Cardiac muscle cell (in vitro differentiated cells and primary cell): ENCODE measurements around the gene POFUT2. TPM values are rescaled to one million over a fixed set of nuclear protein-coding genes. Genes with fewer than 3 reads are reported as not detected.
A peak's percentile ranks its signal among the peaks of the same experiment; 100 is the strongest.
"Not testable (repeated sequence)": the region's sequence is repeated elsewhere in the genome, so short reads cannot be mapped to it uniquely, and the experiment has no call there.

Source experiments
- DNase-seq, 2 donors: peaks; one replicate each; pipeline versions ENCODE4 v3.0.0 to v3.0.0-alpha.2; 2010 to 2017; ENCODE audit warnings: low read depth in 1 of 2, low spot score in 1 of 2
- H3K27ac ChIP-seq: fragments of 200-600 bp; sonication (generic); 2 replicates; pipeline ENCODE4 v1.5.1; 2016
- H3K27me3 ChIP-seq: fragments of 200-600 bp; sonication (generic); 2 replicates; pipeline ENCODE4 v1.6.0; 2016; ENCODE audit warnings: control low read depth
- H3K36me3 ChIP-seq: fragments of 200-600 bp; sonication (generic); 2 replicates; pipeline ENCODE4 v1.5.1; 2016; ENCODE audit warnings: control low read depth
- H3K4me1 ChIP-seq: fragments of 200-600 bp; sonication (generic); 2 replicates; pipeline ENCODE4 v1.8.1; 2017; ENCODE audit warnings: low read depth, mild to moderate bottlenecking, mixed run types
- H3K4me3 ChIP-seq: fragments of 200-600 bp; sonication (generic); 2 replicates; pipeline ENCODE4 v1.5.1; 2016; ENCODE audit warnings: mild to moderate bottlenecking
- H3K9me3 ChIP-seq: fragments of 200-600 bp; sonication (generic); 2 replicates; pipeline ENCODE4 v1.5.1; 2017; ENCODE audit warnings: low read depth, mild to moderate bottlenecking, control low read depth
- polyA plus RNA-seq: library from polyadenylated mRNA; unstranded; fragments of >200 nt; fragmentation: Nextera tagmentation; extraction: Ambion mirVana; gene quantifications from 2 replicates; pipeline ENCODE4 v1.2.1, GENCODE V29; 2016
- total RNA-seq: library from RNA; depleted of rRNA; stranded (reverse); fragments of >200 nt; gene quantifications from 2 replicates; pipeline ENCODE4 v1.2.3, GENCODE V29; 2016
- TF ChIP-seq, protein P1 (sequence below): IDR thresholded peaks from 2 replicates; pipeline ENCODE4 v1.5.1; 2012; ENCODE audit warnings: low read depth, mild to moderate bottlenecking, low read length

The POFUT2 gene
- total and polyA plus RNA-seq, 2 experiments from 2014 or later = 46.1 to 46.8 TPM

DNA sequence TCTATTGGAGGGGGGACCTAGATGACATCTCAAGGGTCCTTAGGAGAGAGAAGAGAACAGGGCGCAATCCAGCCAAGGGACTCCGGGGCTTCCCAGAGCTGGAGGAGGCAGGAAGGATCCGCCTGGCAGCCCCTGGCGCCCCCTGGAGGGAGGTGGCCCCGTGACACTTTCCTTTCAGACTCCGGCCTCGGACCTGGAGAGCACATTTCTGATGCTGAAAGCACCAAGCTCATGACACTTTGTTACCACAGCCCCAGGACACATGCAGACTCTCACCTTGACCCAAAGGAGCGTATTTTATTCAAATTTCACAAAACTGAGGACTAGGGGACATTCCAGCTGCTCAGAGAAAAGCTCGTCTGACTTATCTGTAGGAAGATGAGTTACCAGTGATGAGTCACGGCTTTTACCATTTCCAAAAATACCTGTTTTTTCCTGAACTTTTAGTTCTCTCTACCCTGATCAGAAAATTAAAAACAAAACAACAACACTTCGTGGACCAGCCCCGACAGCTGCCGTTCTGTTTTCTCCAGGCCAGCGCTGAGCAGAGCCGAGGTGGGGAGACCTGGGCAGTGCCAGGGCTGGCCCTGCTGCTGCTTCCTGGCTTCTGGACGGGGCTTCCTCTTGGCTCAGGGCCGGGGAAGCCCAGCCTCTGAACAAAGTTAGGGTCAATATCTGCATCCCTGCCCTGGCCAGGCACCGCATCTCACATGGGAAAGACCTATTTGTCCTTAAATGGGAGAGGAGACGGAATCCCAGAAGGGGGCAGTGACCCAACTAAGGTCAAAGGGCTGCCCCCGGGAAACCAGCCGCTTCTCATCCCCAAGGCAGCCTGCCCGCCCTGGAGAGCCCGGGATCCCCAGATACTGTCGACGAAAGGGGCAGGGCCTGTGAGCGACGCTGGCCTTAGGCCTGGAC is 21.6 kb upstream of the POFUT2 start:
- no peaks in the 10 kb centered on the region for H3K9me3 ChIP-seq
- no peaks in the 10 kb centered on the region for H3K27me3 ChIP-seq
- peak; percentile 76 to 79 for DNase-seq
- H3K36me3 ChIP-seq = no peaks in the 10 kb centered on the region
- H3K4me1 ChIP-seq = no peaks in the 10 kb centered on the region
- no peak overlapping the region for H3K27ac ChIP-seq
- H3K4me3 ChIP-seq = no peak overlapping the region
- TF ChIP-seq, protein P1, sequence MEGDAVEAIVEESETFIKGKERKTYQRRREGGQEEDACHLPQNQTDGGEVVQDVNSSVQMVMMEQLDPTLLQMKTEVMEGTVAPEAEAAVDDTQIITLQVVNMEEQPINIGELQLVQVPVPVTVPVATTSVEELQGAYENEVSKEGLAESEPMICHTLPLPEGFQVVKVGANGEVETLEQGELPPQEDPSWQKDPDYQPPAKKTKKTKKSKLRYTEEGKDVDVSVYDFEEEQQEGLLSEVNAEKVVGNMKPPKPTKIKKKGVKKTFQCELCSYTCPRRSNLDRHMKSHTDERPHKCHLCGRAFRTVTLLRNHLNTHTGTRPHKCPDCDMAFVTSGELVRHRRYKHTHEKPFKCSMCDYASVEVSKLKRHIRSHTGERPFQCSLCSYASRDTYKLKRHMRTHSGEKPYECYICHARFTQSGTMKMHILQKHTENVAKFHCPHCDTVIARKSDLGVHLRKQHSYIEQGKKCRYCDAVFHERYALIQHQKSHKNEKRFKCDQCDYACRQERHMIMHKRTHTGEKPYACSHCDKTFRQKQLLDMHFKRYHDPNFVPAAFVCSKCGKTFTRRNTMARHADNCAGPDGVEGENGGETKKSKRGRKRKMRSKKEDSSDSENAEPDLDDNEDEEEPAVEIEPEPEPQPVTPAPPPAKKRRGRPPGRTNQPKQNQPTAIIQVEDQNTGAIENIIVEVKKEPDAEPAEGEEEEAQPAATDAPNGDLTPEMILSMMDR = peak; percentile 90

DNA sequence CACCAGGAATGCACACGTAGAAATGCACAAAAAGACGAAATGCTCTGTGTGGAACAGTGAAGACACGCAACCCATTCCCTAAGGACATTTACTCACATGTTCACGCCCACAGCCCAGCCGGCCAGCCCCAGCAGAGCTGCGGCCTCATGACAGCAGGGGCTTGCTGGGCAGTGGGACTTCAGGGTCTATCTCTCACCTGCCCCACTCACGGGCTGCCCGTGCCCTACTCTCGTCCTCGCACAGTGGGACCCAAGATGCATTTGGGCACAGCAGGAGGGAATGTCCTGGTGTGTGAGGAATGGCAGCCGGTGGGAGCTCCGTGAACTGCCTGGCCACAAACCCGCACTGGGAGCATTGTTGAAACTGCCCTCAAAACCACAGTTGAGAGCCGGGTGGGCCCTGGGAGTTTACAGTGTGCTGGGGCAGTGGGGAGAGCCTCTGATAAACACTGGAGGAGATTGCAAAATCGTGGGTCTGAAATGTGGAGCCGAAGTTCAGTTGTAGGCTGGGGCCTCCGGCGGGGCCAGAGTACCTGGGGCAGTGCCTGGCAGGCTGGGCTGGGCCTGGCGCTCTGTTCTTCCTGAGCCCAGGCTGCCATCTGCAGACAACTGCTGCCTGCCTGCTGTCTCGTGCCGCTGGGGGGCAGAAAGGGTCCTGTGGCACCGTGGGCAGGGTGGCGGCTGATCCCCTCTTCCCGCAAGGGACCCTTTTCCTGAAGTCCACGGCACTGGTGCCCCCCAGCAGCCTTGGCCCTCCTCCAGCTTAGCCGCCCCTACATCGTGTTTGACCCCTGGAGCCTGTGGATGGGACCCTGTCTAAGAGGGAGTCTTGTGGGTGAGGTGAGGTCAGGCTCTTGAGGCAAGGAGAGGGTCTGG is 20.7 kb upstream of the POFUT2 start:
- H3K27ac ChIP-seq = no peak overlapping the region
- H3K4me3 ChIP-seq = no peak overlapping the region
- no peaks in the 10 kb centered on the region for H3K36me3 ChIP-seq
- H3K27me3 ChIP-seq = no peaks in the 10 kb centered on the region
- no peaks in the 10 kb centered on the region for H3K9me3 ChIP-seq
- TF ChIP-seq, protein P1 = no peak
- DNase-seq = peak in 1 of 2 donors; percentile 93
- H3K4me1 ChIP-seq = no peaks in the 10 kb centered on the region

DNA sequence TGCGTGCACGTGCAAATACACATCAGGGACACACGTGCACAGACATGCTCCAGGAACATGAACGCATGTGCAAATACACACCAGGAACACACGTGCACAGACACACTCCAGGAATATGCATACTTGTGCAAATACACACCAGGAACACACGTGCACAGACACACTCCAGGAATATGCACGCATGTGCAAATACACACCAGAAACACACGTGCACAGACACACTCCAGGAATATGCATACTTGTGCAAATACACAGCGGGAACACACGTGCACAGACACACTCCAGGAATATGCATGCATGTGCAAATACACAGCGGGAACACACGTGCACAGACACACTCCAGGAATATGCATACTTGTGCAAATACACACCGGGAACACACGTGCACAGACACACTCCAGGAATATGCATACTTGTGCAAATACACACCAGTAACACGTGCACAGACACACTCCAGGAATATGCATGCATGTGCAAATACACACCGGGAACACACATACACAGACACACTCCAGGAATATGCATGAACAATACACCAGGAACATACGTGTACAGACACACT is 20.0 kb upstream of the POFUT2 start:
- not testable (repeated sequence) for DNase-seq, H3K27me3 ChIP-seq, H3K9me3 ChIP-seq, H3K4me1 ChIP-seq, H3K4me3 ChIP-seq, H3K36me3 ChIP-seq, H3K27ac ChIP-seq

DNA sequence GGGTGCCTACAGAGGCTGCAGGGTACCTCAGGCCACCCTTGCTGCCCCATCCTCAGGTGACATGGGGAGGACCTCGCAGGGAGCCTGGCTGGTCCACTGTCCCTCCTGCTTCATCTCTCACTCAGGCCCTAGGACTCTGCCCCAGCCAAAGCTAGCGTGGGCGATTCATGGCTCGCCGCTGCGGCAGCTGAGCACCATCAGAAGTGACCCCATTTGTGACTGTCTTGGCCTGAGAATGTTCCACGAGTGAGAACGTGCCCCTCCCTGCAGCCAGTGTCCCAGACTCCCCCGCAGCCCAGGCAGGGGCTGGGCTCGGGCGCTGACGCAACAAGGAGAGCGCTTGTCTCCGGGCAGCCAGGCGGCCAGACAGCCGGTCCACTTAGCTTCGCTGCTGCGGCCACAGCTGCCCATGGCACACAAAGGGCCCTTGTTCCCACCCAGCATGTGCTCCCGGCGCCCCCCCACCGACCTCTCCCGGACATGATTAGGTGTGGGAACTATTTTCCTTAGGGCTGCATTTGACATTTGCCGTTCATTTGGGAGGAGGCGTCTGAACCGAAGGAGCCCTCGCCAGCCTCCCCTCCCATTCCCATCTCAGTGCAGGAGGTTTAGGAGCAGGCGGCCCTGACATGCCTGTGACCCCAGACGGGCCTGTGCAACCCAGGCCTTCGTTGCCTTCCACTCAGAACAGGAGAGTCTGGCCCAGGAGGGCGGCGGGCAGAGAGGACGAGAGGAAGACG is 19.3 kb upstream of the POFUT2 start:
- H3K27ac ChIP-seq = no peak overlapping the region
- H3K4me1 ChIP-seq = no peaks in the 10 kb centered on the region
- peak in 1 of 2 donors; percentile 97 for DNase-seq

DNA sequence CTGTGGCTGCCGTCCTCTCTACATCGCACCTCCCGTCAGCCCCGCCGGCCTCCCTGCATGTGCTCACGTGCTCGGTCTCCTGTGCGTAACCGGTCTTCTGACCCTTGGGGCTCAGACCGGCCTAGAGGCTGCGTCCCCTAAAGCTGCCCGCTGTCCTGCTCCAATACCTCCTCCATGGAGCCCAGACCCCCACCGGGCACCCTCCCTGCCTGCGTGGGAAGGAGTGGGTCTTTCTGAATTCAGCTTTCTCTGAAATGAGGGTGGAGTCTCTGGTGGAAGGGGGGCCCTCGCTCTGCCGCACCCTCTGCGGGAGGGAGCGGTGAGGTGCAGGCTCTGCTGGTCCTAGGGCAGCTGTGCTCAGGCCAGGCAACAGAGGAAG is 18.7 kb upstream of the POFUT2 start:
- Histone ChIP-seq H3K27ac (no peak overlapping the region), H3K36me3 (no peaks in the 10 kb centered on the region), H3K4me1 (no peaks in the 10 kb centered on the region), H3K27me3 (no peaks in the 10 kb centered on the region), H3K4me3 (no peak overlapping the region), H3K9me3 (no peaks in the 10 kb centered on the region)
- TF ChIP-seq, protein P1 = no peak
- DNase-seq = no peak

More for the DNA sequence above, 19.3 kb upstream of the POFUT2 start:
- no peaks in the 10 kb centered on the region for H3K9me3 ChIP-seq
- no peaks in the 10 kb centered on the region for H3K27me3 ChIP-seq
- TF ChIP-seq, protein P1 = no peak
- H3K4me3 ChIP-seq = no peak overlapping the region
- no peaks in the 10 kb centered on the region for H3K36me3 ChIP-seq
